ENCODE data around the gene PSIP1.
A peak's percentile ranks its signal among the peaks of the same experiment; 100 is the strongest.
"Not testable (repeated sequence)": the region's sequence is repeated elsewhere in the genome, so short reads cannot be mapped to it uniquely, and the experiment has no call there.

The PSIP1 gene

GRCh38 chr9:15430920-15431844 is 79.6 kb downstream of the PSIP1 start:
- no peak for DNase-seq (ENCODE audit: low spot score)

- not testable (repeated sequence) for DNase-seq (ENCODE audit: low spot score)
Measured at GRCh38 chr9:15427702-15428101, 83.1 kb downstream of the PSIP1 start.

- DNase-seq (ENCODE audit: low spot score), result no peak
Measured at GRCh38 chr9:15426019-15426418, 84.8 kb downstream of the PSIP1 start.

GRCh38 chr9:15423231-15423985 is 87.4 kb downstream of the PSIP1 start:
- DNase-seq (ENCODE audit: low spot score), result no peak

- peak; percentile 97 for DNase-seq (ENCODE audit: low spot score)
Measured at GRCh38 chr9:15422372-15423230, 88.2 kb downstream of the PSIP1 start, which contains the start of gene SNAPC3. SNAPC3 (plus strand) TSS chr9:15422876; CDS start chr9:15422880, 4 bp downstream.

GRCh38 chr9:15421990-15422371 is 88.8 kb downstream of the PSIP1 start:
- DNase-seq (ENCODE audit: low spot score), result no peak

- no peak for DNase-seq (ENCODE audit: low spot score)
Measured at GRCh38 chr9:15421532-15421931, 89.2 kb downstream of the PSIP1 start.

- no peak for DNase-seq (ENCODE audit: low spot score)
Measured at GRCh38 chr9:15420796-15421195, 90.0 kb downstream of the PSIP1 start.

GRCh38 chr9:15417626-15418025 is 93.1 kb downstream of the PSIP1 start:
- DNase-seq (ENCODE audit: low spot score), result no peak

- peak; percentile 34 for DNase-seq (ENCODE audit: low spot score)
Measured at GRCh38 chr9:15416880-15417279, 93.9 kb downstream of the PSIP1 start.

Measured in D341Med (cell line).